IMR-90 (cell line): ENCODE data around the gene HACD2. TPM values are rescaled to one million over a fixed set of nuclear protein-coding genes. Genes with fewer than 3 reads are reported as not detected.

Experiments
- ATAC-seq: fragments of 200-7000 bp; cut with Tn5 transposase; 2 replicates; pipeline ENCODE4 v1.9.1; 2020; ENCODE audit warnings: low read depth, mild to moderate bottlenecking, moderate library complexity
- BruUV-seq: library from RNA; stranded (reverse); fragments of 400-500 nt; replicated peaks from 2 replicates; lab custom pipeline; 2021; lab: Mats Ljungman, UMichigan
- CTCF ChIA-PET: fragments of 300-600 bp; formaldehyde crosslinking; extraction: SDS; loops from one replicate; lab custom pipeline; 2021; ENCODE audit warnings: antibody characterized with exemption; lab: Yijun Ruan, JAX
- POLR2A ChIA-PET: fragments of 300-600 bp; sonication (Branson Sonifier 250); formaldehyde crosslinking; loops from one replicate; lab custom pipeline; 2022; ENCODE audit warnings: antibody characterized with exemption; ENCODE audit not compliant: unreplicated experiment; lab: Charles Lee
- DNase-seq: peaks from one replicate; pipeline ENCODE4 v3.0.0; 2013
- H2AFZ ChIP-seq: replicated peaks from 2 replicates; pipeline ENCODE3; 2013; ENCODE audit warnings: low read length, mild to moderate bottlenecking; ENCODE audit not compliant: poor library complexity
- H2AK5ac ChIP-seq: 2 replicates; pipeline ENCODE4 v1.6.1; 2013; ENCODE audit warnings: low read depth, low read length, inconsistent platforms
- H2AK9ac ChIP-seq: replicated peaks from 2 replicates; pipeline ENCODE3; 2013; ENCODE audit warnings: mild to moderate bottlenecking, low read depth, low read length, moderate library complexity; ENCODE audit not compliant: poor library complexity
- H2BK120ac ChIP-seq: 2 replicates; pipeline ENCODE4 v1.6.1; 2013; ENCODE audit warnings: low read depth, low read length, inconsistent platforms
- H2BK15ac ChIP-seq: 3 replicates; pipeline ENCODE4 v1.6.1; 2013; ENCODE audit warnings: low read depth, low read length, inconsistent platforms
- H2BK20ac ChIP-seq: 2 replicates; pipeline ENCODE4 v1.6.1; 2013; ENCODE audit warnings: low read depth, mild to moderate bottlenecking, inconsistent platforms, low read length, moderate library complexity
- H2BK5ac ChIP-seq: 2 replicates; pipeline ENCODE4 v1.6.1; 2013; ENCODE audit warnings: mild to moderate bottlenecking, low read depth, low read length, inconsistent platforms; ENCODE audit not compliant: poor library complexity, severe bottlenecking
- H3K14ac ChIP-seq: replicated peaks from 2 replicates; pipeline ENCODE4 v1.6.1; 2013; ENCODE audit warnings: low read depth, low read length, inconsistent platforms
- H3K18ac ChIP-seq: 2 replicates; pipeline ENCODE4 v1.6.1; 2013; ENCODE audit warnings: low read depth, low read length, control low read depth
- H3K23ac ChIP-seq: 2 replicates; pipeline ENCODE4 v1.6.1; 2013; ENCODE audit warnings: low read depth, low read length, inconsistent platforms
- H3K27ac ChIP-seq: 2 replicates; pipeline ENCODE4 v1.5.1; 2013; ENCODE audit warnings: mild to moderate bottlenecking, control low read depth, low read length; ENCODE audit not compliant: insufficient read depth
- H3K27me3 ChIP-seq: 2 replicates; pipeline ENCODE4 v1.6.1; 2013; ENCODE audit warnings: low read length; ENCODE audit not compliant: control insufficient read depth, insufficient read depth
- H3K36me3 ChIP-seq: 2 replicates; pipeline ENCODE4 v1.6.1; 2013; ENCODE audit warnings: low read length, mixed read lengths; ENCODE audit not compliant: control insufficient read depth, insufficient read depth
- H3K4ac ChIP-seq: 2 replicates; pipeline ENCODE4 v1.6.1; 2013; ENCODE audit warnings: low read depth, low read length, inconsistent platforms
- H3K4me1 ChIP-seq: 2 replicates; pipeline ENCODE4 v1.6.1; 2013; ENCODE audit warnings: low read length, mixed read lengths; ENCODE audit not compliant: control insufficient read depth, insufficient read depth
- H3K4me2 ChIP-seq: 2 replicates; pipeline ENCODE4 v1.6.1; 2013; ENCODE audit warnings: low read depth, mild to moderate bottlenecking, control low read depth, low read length, moderate library complexity
- H3K4me3 ChIP-seq: 2 replicates; pipeline ENCODE4 v1.5.1; 2013; ENCODE audit warnings: low read depth, mild to moderate bottlenecking, control low read depth, low read length, moderate library complexity; ENCODE audit not compliant: insufficient read depth
- H3K56ac ChIP-seq: 2 replicates; pipeline ENCODE4 v1.6.1; 2013; ENCODE audit warnings: low read length, inconsistent platforms; ENCODE audit not compliant: insufficient read depth; ENCODE audit errors: extremely low read depth
- H3K79me1 ChIP-seq, 2 experiments: 2 replicates each; pipeline ENCODE4 v1.6.1; 2013; ENCODE audit warnings: low read length in 2 of 2, inconsistent platforms in 1 of 2, low read depth in 1 of 2
- H3K9ac ChIP-seq: 2 replicates; pipeline ENCODE4 v1.6.1; 2013; ENCODE audit warnings: low read depth, low read length, control low read depth
- H3K9me1 ChIP-seq: 2 replicates; pipeline ENCODE4 v1.6.1; 2013; ENCODE audit warnings: low read length, inconsistent platforms; ENCODE audit not compliant: insufficient read depth
- H3K9me3 ChIP-seq: 2 replicates; pipeline ENCODE4 v1.6.1; 2013; ENCODE audit warnings: low read length; ENCODE audit not compliant: control insufficient read depth, insufficient read depth
- H4K20me1 ChIP-seq: 2 replicates; pipeline ENCODE4 v1.6.1; 2013; ENCODE audit warnings: low read length, inconsistent platforms; ENCODE audit not compliant: insufficient read depth
- H4K5ac ChIP-seq: 2 replicates; pipeline ENCODE4 v1.6.1; 2013; ENCODE audit warnings: mild to moderate bottlenecking, low read depth, low read length, control low read depth
- H4K8ac ChIP-seq, 2 experiments: 2 replicates each; pipeline ENCODE4 v1.6.1; 2013; ENCODE audit warnings: low read depth in 2 of 2, low read length in 2 of 2, control low read depth in 1 of 2, inconsistent platforms in 1 of 2
- H4K91ac ChIP-seq: 2 replicates; pipeline ENCODE4 v1.6.1; 2013; ENCODE audit warnings: low read depth, low read length, inconsistent platforms; ENCODE audit not compliant: insufficient read depth
- BHLHE40 ChIP-seq: fragments of 150-350 bp; IDR thresholded peaks from 2 replicates; pipeline ENCODE4 v1.6.1; 2016; ENCODE audit warnings: mild to moderate bottlenecking, low read depth, low read length
- CEBPB ChIP-seq: IDR thresholded peaks from 2 replicates; pipeline ENCODE4 v1.6.1; 2012; ENCODE audit warnings: low read depth, low read length, improper control_type of control experiment
- CHD1 ChIP-seq: IDR thresholded peaks from 2 replicates; pipeline ENCODE4 v1.6.1; 2012; ENCODE audit warnings: low read depth, low read length, improper control_type of control experiment
- FOS ChIP-seq: fragments of 150-350 bp; IDR thresholded peaks from 2 replicates; pipeline ENCODE4 v1.6.1; 2016; ENCODE audit warnings: low read depth, low read length
- MAFK ChIP-seq: IDR thresholded peaks from 2 replicates; pipeline ENCODE4 v1.6.1; 2012; ENCODE audit warnings: low read depth, low read length, improper control_type of control experiment
- MAZ ChIP-seq: IDR thresholded peaks from 2 replicates; pipeline ENCODE4 v1.6.1; 2012; ENCODE audit warnings: low read depth, mild to moderate bottlenecking, low read length, improper control_type of control experiment, moderate library complexity, borderline replicate concordance
- MXI1 ChIP-seq: IDR thresholded peaks from 2 replicates; pipeline ENCODE4 v1.6.1; 2012; ENCODE audit warnings: low read depth, mild to moderate bottlenecking, low read length, moderate library complexity, borderline replicate concordance
- NFE2L2 ChIP-seq: fragments of 150-350 bp; IDR thresholded peaks from 2 replicates; pipeline ENCODE4 v1.6.1; 2016; ENCODE audit warnings: low read depth, mild to moderate bottlenecking, low read length
- POLR2A ChIP-seq: IDR thresholded peaks from 2 replicates; pipeline ENCODE4 v1.6.1; 2012; ENCODE audit warnings: mild to moderate bottlenecking, low read depth, low read length
- RAD21 ChIP-seq: IDR thresholded peaks from 2 replicates; pipeline ENCODE4 v1.6.1; 2012; ENCODE audit warnings: low read length, improper control_type of control experiment
- RCOR1 ChIP-seq: IDR thresholded peaks from 2 replicates; pipeline ENCODE4 v1.6.1; 2012; ENCODE audit warnings: mild to moderate bottlenecking, low read length, improper control_type of control experiment; ENCODE audit not compliant: insufficient replicate concordance
- RFX5 ChIP-seq: IDR thresholded peaks from 2 replicates; pipeline ENCODE4 v1.8.0; 2012; ENCODE audit warnings: low read depth, mild to moderate bottlenecking, low read length, moderate library complexity
- SMC3 ChIP-seq: fragments of 150-350 bp; IDR thresholded peaks from 2 replicates; pipeline ENCODE4 v1.6.1; 2016; ENCODE audit warnings: low read depth, mild to moderate bottlenecking, antibody characterized with exemption, low read length, moderate library complexity
- WGBS, 2 experiments: methylation state at CpG; one replicate each; pipeline versions ENCODE4 v1.1.5 to v1.1.7; 2013; ENCODE audit warnings: missing lambda C conversion rate in 2 of 2; ENCODE audit not compliant: insufficient read length in 1 of 2; ENCODE audit errors: extremely low coverage in 2 of 2; 5-methylcytosine and 5-hydroxymethylcytosine counted together
- dilution Hi-C: fragments of 300-500 bp; cut with HindIII; formaldehyde crosslinking; loops from one replicate; pipeline ENCODE4 v1.14.3; 2018; ENCODE audit warnings: low sequenced_read_pairs; ENCODE audit not compliant: unreplicated experiment
- in situ Hi-C: fragments of 300-500 bp; cut with MboI; formaldehyde crosslinking; loops from 3 replicates; pipeline ENCODE4 v1.14.3; 2019; ENCODE audit warnings: low sequenced_read_pairs, inconsistent platforms, mixed read lengths
- intact Hi-C: fragments of 100-400 bp; cut with micrococcal nuclease; formaldehyde crosslinking; loops from 2 replicates; pipeline ENCODE4 v1.10.0; 2022
- polyA plus RNA-seq, 3 experiments: library from polyadenylated mRNA; depleted of rRNA; stranded (reverse); fragments of >200 nt; gene quantifications; 2 replicates each; pipeline ENCODE4 v1.2.3, GENCODE V29; 2012; ENCODE audit warnings: low replicate concordance in 1 of 3
- total RNA-seq: library from RNA; depleted of rRNA; stranded (reverse); fragments of >200 nt; gene quantifications from 2 replicates; pipeline ENCODE4 v1.2.3, GENCODE V29; 2012
- TF ChIP-seq, protein P1 (sequence below): fragments of 150-350 bp; IDR thresholded peaks from 2 replicates; pipeline ENCODE4 v1.6.1; 2017; ENCODE audit warnings: mild to moderate bottlenecking, antibody characterized with exemption, low read length, low read depth
- TF ChIP-seq, protein P2 (sequence below): conservative IDR thresholded peaks from 2 replicates; pipeline ENCODE4 v1.5.1; 2012; ENCODE audit warnings: mild to moderate bottlenecking, low read depth, low read length, improper control_type of control experiment
- TF ChIP-seq, protein P3 (sequence below): fragments of 150-350 bp; IDR thresholded peaks from 2 replicates; pipeline ENCODE4 v1.6.1; 2016; ENCODE audit warnings: low read depth, mild to moderate bottlenecking, low read length, moderate library complexity, borderline replicate concordance

Gene HACD2
- total and polyA plus RNA-seq, 2 of the 4 experiments (the other 2 are of a cell fraction), result 21.5 to 22.6 TPM

DNA sequence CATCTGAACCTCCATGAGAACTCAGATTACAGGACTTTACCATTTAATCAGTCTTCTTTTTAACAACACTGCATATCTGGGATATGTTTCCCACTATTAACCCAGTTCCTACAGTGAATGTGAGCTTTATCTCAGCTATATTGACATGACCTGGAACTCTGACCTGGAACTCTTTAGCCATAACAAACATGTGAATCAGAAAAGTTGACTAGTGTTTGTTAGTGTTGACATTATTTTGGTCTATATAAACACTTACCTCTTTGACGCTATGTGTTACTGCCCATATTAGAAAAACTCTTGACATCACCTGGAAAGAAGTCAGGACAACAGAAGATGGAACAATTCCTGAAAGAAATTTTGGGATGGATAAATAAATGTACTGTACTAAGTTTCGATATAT is 56.7 kb downstream of the HACD2 start:
- H3K9me3 ChIP-seq, result no peaks in the 10 kb centered on the region
- no peak overlapping the region for H3K56ac ChIP-seq
- no peak overlapping the region for H4K91ac ChIP-seq

More for the DNA sequence above, 56.7 kb downstream of the HACD2 start:
- no peak overlapping the region for H2AK9ac ChIP-seq
- no peak overlapping the region for H2BK5ac ChIP-seq
- H3K4me3 ChIP-seq, result no peak overlapping the region
- H4K20me1 ChIP-seq, result no peaks in the 10 kb centered on the region; the same call in 1 of the 2 replicates
- no peak overlapping the region for H2AFZ ChIP-seq
- no peak for DNase-seq
- no peak for ATAC-seq
- peaks cover under 1% of the 10 kb centered on the region for H3K36me3 ChIP-seq
- H3K27ac ChIP-seq, result no peak overlapping the region
- no peak overlapping the region for H2AK5ac ChIP-seq
- H3K27me3 ChIP-seq, result no peaks in the 10 kb centered on the region
- H3K79me1 ChIP-seq, result peaks cover 0 to 6% of the 10 kb centered on the region in 2 experiments; a peak in 1 of 4 replicates
- no peak overlapping the region for H3K18ac ChIP-seq
- H2BK20ac ChIP-seq, result no peak overlapping the region
- CTCF ChIA-PET, result no interaction called here
- peaks cover 2% of the 10 kb centered on the region; the same call in 1 of the 2 replicates for H3K4me1 ChIP-seq
- POLR2A ChIA-PET, result no interaction called here
- no peak overlapping the region for H3K4ac ChIP-seq
- no TSS peak for BruUV-seq
- intact Hi-C loops (no loop called here), in situ Hi-C loops (no loop called here), dilution Hi-C loops (no loop called here)
- no peak overlapping the region for H3K23ac ChIP-seq
- H3K9ac ChIP-seq, result no peak overlapping the region
- no peak overlapping the region for H3K4me2 ChIP-seq
- no peak overlapping the region; the same call in 1 of the 2 replicates for H3K14ac ChIP-seq
- no CpG with 5 or more reads among the region's 2 CpGs for WGBS, 2 experiments
- H3K9me1 ChIP-seq, result peaks cover 5% of the 10 kb centered on the region; the same call in 1 of the 2 replicates
- H4K5ac ChIP-seq, result no peak overlapping the region
- no peak overlapping the region for H2BK15ac ChIP-seq
- TF ChIP-seq NFE2L2 (no peak), BHLHE40 (no peak), MAFK (no peak), RCOR1 (no peak), MAZ (no peak), FOS (no peak), RFX5 (no peak), MXI1 (no peak), RAD21 (no peak), CHD1 (no peak), POLR2A (no peak), SMC3 (no peak), CEBPB (no peak)
- TF ChIP-seq, protein P1, sequence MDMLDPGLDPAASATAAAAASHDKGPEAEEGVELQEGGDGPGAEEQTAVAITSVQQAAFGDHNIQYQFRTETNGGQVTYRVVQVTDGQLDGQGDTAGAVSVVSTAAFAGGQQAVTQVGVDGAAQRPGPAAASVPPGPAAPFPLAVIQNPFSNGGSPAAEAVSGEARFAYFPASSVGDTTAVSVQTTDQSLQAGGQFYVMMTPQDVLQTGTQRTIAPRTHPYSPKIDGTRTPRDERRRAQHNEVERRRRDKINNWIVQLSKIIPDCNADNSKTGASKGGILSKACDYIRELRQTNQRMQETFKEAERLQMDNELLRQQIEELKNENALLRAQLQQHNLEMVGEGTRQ, result no peak
- TF ChIP-seq, protein P2, sequence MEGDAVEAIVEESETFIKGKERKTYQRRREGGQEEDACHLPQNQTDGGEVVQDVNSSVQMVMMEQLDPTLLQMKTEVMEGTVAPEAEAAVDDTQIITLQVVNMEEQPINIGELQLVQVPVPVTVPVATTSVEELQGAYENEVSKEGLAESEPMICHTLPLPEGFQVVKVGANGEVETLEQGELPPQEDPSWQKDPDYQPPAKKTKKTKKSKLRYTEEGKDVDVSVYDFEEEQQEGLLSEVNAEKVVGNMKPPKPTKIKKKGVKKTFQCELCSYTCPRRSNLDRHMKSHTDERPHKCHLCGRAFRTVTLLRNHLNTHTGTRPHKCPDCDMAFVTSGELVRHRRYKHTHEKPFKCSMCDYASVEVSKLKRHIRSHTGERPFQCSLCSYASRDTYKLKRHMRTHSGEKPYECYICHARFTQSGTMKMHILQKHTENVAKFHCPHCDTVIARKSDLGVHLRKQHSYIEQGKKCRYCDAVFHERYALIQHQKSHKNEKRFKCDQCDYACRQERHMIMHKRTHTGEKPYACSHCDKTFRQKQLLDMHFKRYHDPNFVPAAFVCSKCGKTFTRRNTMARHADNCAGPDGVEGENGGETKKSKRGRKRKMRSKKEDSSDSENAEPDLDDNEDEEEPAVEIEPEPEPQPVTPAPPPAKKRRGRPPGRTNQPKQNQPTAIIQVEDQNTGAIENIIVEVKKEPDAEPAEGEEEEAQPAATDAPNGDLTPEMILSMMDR, result no peak
- TF ChIP-seq, protein P3, sequence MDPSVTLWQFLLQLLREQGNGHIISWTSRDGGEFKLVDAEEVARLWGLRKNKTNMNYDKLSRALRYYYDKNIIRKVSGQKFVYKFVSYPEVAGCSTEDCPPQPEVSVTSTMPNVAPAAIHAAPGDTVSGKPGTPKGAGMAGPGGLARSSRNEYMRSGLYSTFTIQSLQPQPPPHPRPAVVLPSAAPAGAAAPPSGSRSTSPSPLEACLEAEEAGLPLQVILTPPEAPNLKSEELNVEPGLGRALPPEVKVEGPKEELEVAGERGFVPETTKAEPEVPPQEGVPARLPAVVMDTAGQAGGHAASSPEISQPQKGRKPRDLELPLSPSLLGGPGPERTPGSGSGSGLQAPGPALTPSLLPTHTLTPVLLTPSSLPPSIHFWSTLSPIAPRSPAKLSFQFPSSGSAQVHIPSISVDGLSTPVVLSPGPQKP, result no peak
- H4K8ac ChIP-seq, result no peak overlapping the region
- H2BK120ac ChIP-seq, result no peak overlapping the region
